ENCODE results near the gene DMGDH.

The DMGDH gene

DNA sequence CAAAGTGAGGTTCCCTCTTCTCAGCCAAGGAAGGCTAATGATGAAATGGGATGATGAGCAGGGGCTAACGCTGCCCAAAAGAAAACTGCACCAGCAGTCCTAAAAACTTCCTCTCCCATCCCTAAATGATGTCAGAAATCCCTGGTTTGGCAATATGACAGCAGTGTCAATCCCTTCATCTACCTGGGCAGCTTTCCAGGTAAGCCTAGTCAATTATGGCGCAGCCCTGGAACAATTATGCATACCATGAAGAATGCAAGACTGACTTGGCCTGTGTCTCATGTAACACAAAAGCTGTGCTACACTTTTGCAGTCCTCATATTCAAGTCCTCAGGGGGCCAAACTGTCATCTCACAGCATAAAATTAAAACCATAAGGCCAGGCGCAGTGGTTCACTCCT is 7.0 kb downstream of the DMGDH start:
- DNase-seq: no peak

DNA sequence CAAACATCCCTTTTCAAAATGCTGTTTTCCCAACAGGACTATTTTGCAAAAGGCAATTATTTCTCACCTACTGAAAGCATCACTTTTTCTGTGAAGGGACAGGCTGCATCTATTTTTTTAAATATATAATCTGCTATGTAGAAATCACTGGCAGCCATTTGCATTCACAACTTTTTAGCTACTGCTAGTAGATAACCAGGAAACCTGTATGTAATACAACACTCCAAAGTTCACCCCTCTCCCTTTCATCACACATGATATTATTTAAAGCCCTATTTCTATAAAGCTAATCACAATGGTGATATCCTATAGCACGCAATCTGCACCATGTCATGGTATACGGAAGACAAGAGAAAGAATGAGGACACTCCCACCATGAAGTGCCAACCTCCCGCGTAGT is 9.8 kb downstream of the DMGDH start:
- DNase-seq: no peak

DNA sequence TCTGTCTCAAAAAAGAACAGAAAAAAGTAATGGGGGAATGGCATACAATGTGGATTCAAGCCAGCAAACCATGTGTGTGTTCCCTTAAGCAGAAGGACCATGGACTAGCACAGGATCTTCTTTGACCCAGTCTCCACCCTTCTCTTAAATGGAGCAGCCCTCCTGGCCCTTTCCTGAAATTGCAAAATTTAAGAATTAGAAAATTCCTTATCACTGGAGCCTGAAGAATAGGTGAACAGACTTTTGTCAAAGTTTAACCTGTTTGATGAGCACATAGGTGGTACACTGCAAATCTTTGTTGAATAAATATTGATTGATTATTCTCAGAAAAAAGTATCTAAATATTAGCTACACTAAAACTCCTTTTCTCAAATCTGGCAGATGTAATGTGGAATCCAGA is 12.6 kb downstream of the DMGDH start:
- DNase-seq: no peak

DNA sequence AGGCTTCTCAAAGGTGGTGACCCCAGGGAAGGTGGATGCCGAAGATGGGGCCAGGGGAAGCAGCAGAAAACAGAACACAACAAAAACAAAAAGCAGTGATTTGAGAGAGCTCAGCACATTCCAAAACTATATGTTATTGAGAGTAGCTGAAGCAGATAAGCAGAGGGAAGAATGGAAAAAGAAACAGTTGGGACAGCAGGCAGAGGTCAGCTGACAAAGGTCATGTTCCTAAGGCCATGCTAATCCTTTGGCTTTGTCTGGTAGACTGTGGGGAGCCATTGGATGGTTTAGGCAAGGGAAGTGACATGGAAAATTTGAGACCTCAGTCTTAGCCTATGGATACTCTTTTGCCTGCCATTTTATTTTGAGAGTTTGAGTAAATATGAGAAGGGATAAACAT is 14.5 kb downstream of the DMGDH start:
- no peak for DNase-seq

DNA sequence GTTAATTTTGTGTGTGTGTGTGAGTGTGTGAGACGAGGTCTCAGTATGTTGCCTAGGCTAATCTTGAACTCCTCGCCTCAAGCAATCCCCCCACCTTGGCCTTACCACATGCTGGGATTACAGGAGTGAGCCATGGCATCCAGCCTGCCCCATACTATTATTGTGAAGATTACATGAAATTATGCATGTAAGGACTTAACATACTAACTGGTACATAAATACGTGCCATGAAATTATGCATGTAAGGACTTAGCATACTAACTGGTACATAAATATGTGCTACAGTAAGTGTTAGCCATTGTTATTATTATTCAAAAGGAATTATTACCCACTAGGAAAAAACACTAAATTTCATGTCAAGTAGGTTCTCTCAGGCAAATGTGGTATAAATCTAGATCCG is 16.2 kb downstream of the DMGDH start:
- DNase-seq: no peak

DNA sequence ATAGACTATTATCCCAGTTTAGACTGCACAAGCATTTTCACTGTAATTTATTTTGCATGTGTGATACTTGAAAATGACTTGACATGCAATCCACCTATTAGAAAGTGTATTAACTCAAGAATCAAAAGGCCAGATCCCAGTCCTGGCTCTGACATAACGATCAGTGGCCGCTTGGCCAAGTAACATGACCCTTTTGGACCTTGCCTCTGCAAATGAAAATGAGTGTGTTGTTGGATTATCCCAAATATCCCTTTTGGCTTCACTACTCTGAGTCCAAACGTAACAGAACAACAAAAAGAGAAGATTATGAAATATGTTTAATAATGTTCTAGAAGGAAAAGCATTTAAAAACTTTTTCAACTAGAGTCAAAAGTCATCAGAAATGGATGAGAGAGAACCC is 19.0 kb downstream of the DMGDH start:
- DNase-seq: no peak

DNA sequence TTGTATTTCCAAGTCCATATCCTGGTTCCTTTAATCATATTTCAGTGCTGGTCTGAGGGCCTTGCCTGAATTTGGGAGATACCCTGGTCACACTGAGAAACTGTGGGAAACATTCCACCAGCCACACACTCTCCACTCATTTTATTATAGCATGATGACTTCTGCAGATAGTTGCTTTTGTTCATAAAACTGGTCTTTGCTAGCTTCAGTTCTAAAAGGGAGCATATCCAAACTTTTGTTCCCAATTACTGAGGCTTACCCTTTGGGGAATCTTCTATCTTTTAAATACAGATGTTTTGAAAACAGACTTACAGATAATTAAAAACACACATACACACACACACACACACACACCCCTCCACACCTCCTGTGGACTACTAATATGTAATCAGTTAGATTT is 21.0 kb downstream of the DMGDH start:
- DNase-seq: no peak

DNA sequence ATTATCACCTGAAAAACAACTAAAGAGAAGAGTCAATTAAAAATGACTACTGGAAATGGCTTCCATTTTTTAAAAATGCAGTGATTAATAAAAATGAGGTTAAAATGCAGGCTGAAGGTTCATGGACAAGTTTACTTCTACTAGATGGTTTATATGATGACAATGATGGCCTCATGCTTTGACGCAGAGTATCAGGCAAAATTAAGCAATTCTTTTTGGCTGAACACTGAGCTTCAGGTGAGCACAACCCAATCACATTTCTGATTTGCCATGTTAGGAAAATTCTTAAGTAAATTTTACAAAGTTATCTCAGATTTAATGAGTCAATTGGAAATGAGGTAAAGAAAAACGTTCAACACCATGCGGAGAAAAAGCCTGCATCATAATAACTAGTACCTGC is 22.3 kb downstream of the DMGDH start:
- DNase-seq: no peak

DNA sequence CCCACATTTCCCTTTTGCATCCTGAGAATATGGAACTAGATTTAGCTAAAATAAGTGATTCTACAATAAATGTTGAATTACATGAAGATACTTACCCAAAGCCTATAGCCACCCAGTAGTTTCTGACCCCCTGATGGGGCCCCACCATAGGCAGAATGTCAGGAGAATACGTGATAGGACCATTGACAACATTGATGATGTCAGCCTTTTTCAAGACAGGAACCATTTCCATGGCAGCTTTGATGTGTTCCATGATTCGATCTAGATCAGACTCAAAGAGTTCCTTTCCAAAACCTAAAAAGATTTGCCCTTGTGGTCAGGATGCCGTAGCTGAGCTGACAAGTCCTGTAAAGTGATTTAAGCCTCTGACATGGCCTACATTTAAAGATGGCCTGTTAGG is 27.3 kb downstream of the DMGDH start:
- DNase-seq: no peak

DNA sequence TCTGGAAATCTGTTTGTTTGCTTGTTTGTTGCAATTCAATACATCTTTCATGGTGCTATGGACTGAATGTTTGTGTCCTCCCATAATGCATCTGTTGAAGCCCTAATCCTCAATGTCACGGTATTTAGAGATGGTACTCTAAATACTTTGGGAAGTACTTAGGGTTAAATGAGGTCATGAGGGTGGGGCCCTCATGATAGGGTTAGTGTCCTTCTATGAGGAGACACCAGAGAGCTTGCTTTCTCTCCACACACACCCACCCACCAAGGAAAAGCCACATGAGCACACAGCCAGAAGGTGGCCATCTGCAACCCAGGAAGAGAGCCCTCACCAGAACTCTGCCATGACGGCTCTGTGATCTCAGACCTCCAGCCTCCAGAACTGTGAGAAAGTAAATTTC is 32.7 kb downstream of the DMGDH start:
- DNase-seq: no peak

DNA sequence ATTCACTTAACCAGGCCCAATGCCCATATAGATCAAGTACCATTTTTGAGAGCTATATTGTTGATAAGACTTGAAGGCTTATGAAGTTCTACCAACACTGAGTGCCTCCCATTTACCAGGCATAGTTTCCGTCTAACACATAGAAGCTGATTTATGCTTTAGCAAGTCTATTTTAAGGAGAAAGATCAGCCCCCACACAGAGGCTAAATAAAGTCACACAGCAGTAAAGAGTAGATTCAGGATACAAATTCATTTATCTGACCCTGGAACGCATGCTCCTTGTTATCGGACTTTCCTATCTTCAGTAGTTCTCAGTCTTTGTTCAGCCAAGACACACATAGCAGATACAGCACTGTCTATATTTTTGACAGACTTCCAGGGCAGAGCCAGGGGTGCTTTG is 34.2 kb downstream of the DMGDH start:
- DNase-seq: no peak

DNA sequence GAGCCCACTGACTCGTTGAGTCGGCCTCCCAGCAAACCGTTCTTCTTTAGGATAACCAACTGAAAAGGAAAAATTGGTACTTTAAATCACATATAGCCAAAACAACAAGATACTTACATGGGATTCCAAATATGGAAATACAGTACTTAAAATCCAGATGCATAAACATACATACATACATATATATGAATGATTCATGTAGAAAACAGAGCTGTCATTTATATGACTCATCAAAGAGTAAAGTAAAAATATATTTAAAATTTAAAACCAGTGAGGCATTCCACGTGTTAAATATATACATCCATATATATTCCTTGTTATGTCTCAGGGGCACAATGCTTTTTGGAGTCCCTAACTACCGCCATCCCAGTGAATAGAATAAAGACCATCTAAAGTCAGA is 36.7 kb downstream of the DMGDH start:
- DNase-seq: no peak

DNA sequence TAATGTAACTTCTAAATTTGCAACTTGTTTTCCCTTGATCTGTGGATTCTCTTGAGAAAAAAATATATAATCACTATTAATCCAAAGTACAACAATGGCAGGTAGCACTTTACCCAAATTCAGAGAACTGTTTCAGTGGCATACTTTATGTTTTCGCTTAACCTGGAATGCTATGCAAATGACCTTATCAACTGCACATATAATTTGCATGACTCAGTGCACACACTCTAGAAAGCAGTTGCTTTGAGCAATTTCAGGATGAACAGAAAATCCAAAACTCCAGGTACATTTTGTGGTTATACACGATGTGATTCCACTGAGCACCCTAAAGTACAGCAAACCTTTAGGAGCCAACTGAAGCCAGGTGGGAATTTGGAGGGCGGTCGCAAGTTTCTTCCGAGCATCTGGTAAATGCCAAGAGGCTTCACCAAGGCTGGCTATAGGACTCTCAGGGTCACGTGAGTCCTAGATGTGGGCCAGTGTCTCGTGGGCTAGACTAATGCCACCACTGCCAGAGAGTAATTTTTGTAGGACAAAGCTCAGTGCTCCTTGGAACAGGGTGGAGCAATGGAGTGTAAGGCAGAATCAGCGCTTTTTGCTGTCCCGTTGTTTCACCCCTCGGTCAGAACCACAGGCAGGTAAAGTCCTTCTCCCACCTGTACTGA is 37.3 kb downstream of the DMGDH start:
- DNase-seq: no peak

DNA sequence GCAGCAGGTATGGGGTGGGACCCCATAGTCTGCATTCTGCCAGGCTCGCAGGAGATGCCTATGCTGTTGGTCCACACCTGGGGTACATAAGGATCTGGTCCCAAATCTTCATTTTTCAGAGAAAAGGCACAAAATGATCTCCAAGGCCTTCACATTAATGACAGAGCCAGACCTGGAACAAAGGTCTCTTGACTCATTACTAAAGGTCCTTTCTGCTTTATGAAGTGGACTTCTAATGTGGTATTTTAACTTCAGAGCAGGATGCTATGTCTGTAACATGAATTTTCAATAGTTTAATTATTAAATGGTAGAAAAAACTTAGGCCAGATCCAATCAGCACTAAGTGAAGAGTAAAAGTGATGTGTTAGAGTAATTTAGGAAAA is 38.0 kb downstream of the DMGDH start:
- no peak for DNase-seq

DNA sequence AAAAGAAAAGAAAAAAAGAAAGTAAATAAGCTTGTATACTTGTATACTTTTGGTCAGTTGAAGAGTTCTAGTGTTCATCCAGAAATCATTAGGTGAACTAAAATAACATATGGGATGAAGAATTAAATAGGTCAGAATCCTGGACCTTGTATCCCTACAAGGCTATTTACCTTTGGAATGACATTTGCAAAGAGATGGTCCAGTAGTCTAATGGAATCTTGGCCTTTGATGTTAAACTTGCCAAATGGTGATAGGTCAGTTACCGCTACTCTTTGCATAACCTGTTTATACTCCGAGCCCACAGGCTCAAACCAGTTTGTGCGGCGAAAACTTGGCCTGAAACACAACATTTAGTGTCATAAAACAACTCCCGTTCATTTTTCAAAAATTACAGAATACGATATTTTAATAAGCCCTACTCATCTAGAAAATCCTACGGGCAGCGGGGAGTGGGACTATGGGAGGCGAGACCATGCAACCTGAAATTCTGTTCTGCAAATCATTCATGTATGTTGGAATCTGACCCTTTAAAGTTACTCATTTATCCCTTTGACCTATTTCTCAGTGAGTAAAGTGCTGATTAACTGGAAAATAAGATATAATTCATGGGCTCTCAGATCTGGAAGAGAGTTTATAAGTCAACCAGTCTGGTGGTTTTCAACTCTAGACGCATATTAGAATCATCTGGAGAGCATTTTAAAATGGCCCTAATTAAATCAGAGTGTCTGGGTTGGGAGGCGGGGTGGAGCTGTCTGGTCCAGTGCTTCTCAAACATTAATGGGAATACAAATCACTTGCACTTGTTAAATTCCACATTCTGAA is 38.6 kb downstream of the DMGDH start:
- DNase-seq: no peak

DNA sequence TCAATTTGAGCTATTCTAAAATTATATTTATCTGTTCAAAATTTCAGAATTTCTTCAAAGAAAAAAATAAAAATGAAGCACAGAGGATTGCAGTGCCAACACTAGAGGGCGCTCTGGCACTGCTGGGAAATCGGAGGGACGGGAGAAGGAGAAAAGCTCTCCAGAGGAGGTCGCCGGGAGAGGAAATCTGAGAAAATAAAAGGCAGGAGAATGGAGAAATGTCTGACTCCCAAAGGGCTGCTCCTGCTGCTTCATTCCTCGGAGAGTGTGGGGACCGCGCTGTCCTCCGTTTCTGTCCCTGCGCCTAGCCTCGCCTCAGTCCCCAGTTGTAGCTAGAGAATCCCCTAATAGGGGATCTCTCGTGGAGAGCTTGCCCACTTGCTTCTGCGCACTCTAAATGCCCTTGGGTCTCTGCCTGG is 44.4 kb downstream of the DMGDH start:
- DNase-seq: peak; percentile 72

DNA sequence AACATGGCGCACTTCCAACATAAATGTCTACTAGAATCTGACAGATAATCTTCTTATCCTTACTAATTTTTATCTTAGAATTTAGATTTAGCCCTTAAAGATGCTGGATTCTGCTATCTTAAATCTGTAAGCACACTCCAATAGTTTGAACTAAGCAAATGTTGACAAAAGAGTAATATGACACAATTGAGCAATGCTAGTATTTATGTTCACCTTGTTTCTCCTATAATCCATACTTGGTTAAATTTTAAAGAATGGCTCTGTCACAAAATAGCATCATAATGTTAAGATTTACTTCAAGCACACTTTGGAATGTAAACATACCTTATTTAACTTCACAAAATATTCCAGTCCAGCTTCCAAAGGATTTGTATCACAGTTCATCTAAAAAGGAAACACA is 45.5 kb downstream of the DMGDH start:
- DNase-seq: no peak

DNA sequence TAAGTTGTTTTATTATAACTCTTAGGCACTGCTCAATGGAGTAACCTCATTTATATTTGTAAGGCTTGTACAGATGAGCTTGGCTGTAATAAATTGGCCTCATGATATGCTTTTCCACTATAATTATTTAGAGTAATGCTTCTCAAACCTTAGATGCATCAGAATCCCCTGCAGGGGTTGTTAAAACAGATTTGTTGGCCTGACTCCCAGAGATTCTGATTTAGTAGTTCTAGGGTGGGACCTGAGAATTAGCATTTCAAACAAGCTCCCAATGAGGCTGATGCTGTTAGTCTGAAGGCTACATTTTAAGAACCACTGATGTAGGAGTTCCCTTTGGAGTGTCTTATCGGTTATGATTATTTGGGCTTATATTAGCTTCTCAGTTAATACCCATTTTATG is 46.1 kb downstream of the DMGDH start:
- DNase-seq: peak; percentile 6

DNA sequence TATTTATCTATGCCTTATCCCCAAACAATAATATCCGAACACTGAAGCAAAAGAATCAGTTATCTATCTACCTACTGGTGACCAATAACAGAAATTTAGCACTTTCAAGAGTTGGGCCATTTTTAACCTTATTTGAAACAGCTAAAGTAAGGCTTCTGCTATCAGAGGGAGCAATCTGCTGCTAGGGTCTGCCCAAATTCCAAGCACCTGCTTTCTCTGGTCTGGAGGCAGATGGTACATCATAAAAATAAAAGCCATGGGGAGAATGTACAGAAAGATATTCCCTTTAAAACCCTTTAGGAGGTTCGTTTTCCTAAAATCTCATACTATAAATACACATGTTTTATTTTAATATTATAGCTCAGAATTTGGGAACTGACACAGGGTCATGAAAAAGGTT is 46.7 kb downstream of the DMGDH start:
- DNase-seq: no peak

DNA sequence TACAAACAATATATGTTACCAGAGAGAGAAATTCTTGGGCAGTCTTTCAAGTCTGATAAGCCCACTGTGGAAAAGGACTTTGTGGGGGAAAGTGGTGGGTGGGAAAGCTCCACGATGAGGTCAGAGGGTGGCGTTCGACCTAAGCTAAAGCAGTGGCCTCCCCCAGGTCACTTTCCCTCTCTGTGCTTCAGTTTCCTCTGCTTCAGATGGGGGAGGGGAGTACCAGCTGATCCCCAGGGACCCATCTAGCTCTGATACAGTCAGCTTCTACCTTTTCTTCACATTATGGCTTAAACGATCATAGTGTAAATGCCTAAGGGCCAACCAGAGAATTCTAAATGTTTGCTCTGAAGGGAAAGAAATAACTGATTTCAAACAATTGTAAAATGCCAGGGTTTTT is 47.7 kb downstream of the DMGDH start:
- DNase-seq: no peak

DNA sequence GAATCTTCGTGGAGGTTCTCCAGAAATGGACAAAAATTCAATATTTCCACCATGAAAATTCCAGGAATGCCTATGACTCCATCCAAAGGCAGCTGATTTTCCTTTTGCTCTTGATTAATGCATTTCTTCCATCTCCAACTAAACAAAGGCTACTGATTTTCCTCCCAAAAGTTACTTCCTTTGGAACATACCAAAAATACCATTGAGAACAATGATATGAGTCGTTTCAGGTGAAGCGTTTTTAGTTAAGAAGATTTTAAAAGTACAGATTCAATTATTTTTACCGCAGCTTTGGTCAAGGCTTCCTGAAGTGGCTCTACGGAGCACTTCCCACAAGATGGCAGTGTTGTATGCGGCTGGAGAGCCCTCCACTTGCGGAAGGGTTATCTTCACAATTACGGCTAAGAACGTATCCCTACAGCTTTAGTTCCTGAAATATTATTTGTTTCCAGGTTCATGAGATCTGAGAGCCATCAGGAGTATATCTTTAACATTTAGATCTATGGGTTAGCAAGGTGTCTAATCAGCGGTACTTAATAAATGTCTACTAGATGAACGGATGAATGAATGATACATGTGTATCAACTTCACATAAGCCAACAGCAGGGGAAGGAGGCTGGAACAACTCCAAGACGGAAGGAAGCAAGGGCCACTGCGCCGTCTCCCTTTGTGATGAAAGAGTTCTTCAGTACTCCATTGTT is 48.5 kb downstream of the DMGDH start:
- peak; percentile 81 for DNase-seq

DNA sequence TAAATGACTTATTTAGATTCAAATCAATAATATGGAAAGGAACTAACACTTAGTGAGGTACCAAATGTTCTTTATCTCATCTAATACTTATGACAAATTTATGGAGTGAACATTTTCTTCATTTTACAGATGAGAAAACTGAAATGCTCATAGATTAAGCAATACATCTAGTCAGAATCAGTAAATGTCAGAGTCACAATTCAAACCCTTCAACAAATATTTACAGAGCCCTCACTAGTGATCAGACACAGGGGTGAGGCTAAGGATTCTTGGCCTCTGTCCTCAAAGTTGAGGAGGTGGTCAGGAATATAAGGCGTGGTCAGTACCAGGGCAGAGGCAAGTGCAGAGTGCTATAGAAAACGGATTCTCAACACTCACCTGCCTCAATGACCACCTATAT is 54.8 kb downstream of the DMGDH start:
- DNase-seq: no peak

DNA sequence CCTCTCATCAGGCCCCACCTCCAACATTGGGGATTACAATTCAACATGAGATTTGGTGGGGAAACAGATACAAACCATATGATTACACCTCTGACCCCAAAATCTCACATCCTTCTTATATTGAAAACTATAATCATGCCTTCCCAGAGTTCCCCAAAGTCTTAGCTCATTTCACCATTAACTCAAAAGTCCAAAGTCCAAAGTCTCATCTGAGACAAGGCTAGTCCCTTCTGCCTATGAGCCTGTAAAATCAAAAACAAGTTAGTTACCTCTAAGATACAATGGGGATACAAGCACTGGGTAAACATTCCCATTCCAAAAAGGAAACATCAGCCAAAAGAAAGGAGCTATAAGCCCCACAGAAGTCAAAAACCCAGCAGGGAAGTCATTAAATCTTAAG is 57.6 kb downstream of the DMGDH start:
- DNase-seq: no peak

DNA sequence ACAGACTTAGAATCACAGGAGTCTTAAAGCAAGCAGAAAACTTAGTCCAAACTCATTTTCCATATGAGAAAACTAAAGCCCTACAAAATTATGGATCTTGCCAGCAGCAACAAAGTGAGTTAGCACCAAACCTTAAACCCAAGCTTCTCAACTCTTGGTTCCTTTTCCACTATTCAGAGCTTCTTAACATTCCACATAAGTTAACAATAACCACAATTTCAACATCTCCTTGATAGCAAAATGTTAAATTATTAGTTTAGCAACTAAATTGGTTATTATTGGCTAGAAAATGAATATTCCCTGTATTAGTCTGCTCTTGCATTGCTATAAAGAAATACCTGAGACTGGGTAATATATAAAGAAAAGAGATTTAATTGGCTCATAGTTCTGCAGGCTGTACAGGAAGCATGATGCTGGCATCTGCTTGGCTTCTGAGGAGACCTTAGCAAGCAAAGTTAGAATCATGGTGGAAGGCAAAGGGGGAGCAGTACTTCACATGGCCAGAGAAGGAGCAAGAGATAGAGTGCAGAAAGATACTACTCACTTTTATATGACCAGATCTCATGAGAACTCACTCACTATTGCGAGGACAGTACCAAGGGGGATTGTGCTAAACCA is 58.1 kb downstream of the DMGDH start:
- DNase-seq: peak; percentile 21

All from hematopoietic multipotent progenitor cell treated with erythropoietin and hydrocortisone succinate and interleukin-3 and kit ligand, for 6 days (in vitro differentiated cells).